Psoas muscle (tissue), 8 donors: ENCODE data around the gene SPRY4. TPM values are rescaled to one million over a fixed set of nuclear protein-coding genes. Genes with fewer than 3 reads are reported as not detected.
"Not testable (repeated sequence)": the region's sequence is repeated elsewhere in the genome, so short reads cannot be mapped to it uniquely, and the experiment has no call there.

Experiments
- ATAC-seq, 4 donors: fragments of 200-7000 bp; cut with Tn5 transposase; one replicate each; pipeline ENCODE4 v1.9.1; 2020; ENCODE audit warnings: moderate library complexity in 3 of 4, mild to moderate bottlenecking in 2 of 4
- DNase-seq, 2 donors: peaks; one replicate each; pipeline ENCODE4 v3.0.0-alpha.2; 2020
- H3K27ac ChIP-seq: fragments of 200-600 bp; one replicate; pipeline ENCODE4 v1.8.0; 2022
- H3K27me3 ChIP-seq, 3 donors: fragments of 200-600 bp in 1 of 3; one replicate each; pipeline versions ENCODE4 v1.6.1 to v1.8.0; 2013 to 2022; ENCODE audit warnings: low read length in 2 of 3, mild to moderate bottlenecking in 2 of 3, moderate library complexity in 1 of 3; ENCODE audit not compliant: insufficient read depth in 3 of 3
- H3K36me3 ChIP-seq, 2 donors: fragments of 200-600 bp in 1 of 2; one replicate each; pipeline versions ENCODE4 v1.6.1 to v1.8.0; 2013 to 2022; ENCODE audit warnings: low read depth in 1 of 2, mild to moderate bottlenecking in 1 of 2, moderate library complexity in 1 of 2; ENCODE audit not compliant: insufficient read depth in 1 of 2
- H3K4me1 ChIP-seq: fragments of 200-600 bp; one replicate; pipeline ENCODE4 v1.8.0; 2022
- H3K4me3 ChIP-seq: fragments of 200-600 bp; one replicate; pipeline ENCODE4 v1.8.0; 2022; ENCODE audit warnings: mild to moderate bottlenecking
- H3K9me3 ChIP-seq: fragments of 200-600 bp; one replicate; pipeline ENCODE4 v1.8.0; 2022
- CTCF ChIP-seq: fragments of 200-600 bp; IDR thresholded peaks from one replicate; pipeline ENCODE4 v1.8.0; 2022; ENCODE audit warnings: antibody characterized with exemption
- WGBS, 3 donors: extraction: QIAGEN DNeasy Blood & Tissue Kit; methylation state at CpG; one replicate each; pipeline versions ENCODE4 v1.1.6 to v1.1.7; 2013; 5-methylcytosine and 5-hydroxymethylcytosine counted together
- intact Hi-C, 2 donors: fragments of 100-400 bp; cut with DNase I; formaldehyde crosslinking; loops; one replicate each; pipeline versions ENCODE4 v1.11.0 to v1.14.2; 2022
- polyA plus RNA-seq, 3 donors: library from polyadenylated mRNA; stranded (reverse); fragments of 200-250 nt; gene quantifications; one replicate each; pipeline ENCODE4 v1.2.3, GENCODE V29; 2013
- total RNA-seq, 4 donors: library from RNA; stranded (reverse); fragmentation: NEBNext Ultra II Directional in 2 of 4; extraction: Animal tissue kit (Norgen Biotek cat#: 25700) in 2 of 4; gene quantifications; one replicate each; pipeline versions ENCODE4 v1.2.1 to v1.2.4, GENCODE V29; 2021 to 2023
- donor health status: healthy with polysubstance abuse.
- donor health status: DM: no; HTN: no; CAD: no; lungs with moderate emphysema.
- donor health status: Bipolar disorder and iron deficiency.
- donor health status: healthy.
- donor health status: DM: yes; HTN: yes; CAD: no.
- donor health status: DM: no; HTN: no; CAD: no.
- donor health status: DM: no; HTN: no; CAD: no.
- donor health status: DM: yes; HTN: yes; CAD: no.

Gene SPRY4
- total and polyA plus RNA-seq, 7 donors, result 1.0 to 8.0 (median 5.6) TPM

- Histone ChIP-seq H3K36me3 (no peaks in the 10 kb centered on the region), H3K27me3 (peaks cover 0 to 26% (median 4%) of the 10 kb centered on the region in 3 donors), H3K4me1 (peaks cover 3% of the 10 kb centered on the region), H3K27ac (peak overlapping the region; percentile 2), H3K4me3 (no peak overlapping the region), H3K9me3 (no peaks in the 10 kb centered on the region)
- WGBS, 3 donors, result 83 to 92% (median 92%) methylated on average over 5 of the region's 5 CpGs
- intact Hi-C loops, result no loop called here
- no peak for TF ChIP-seq CTCF
- ATAC-seq (no peak), DNase-seq (no peak)
These were observed 38.8 kb upstream of the SPRY4 start for GRCh38 chr5:142363619-142363963.

GRCh38 chr5:142362193-142362592, 37.4 kb upstream of the SPRY4 start:
- 73 to 82% (median 77%) methylated on average over 11 of the region's 11 CpGs for WGBS, 3 donors
- DNase-seq, H3K36me3 ChIP-seq, H3K4me3 ChIP-seq, intact Hi-C loops, H3K9me3 ChIP-seq, ATAC-seq: not testable (repeated sequence)
- Histone ChIP-seq H3K27me3 (peaks cover 0 to 31% (median 8%) of the 10 kb centered on the region in 3 donors), H3K4me1 (peaks cover 13% of the 10 kb centered on the region), H3K27ac (peak overlapping the region; percentile 39)

GRCh38 chr5:142360607-142361120, 35.8 kb upstream of the SPRY4 start:
- no peak overlapping the region for H3K27ac ChIP-seq
- no peak overlapping the region for H3K4me3 ChIP-seq
- WGBS, 3 donors, result 51 to 61% (median 54%) methylated on average over 12 of the region's 12 CpGs
- no peak for TF ChIP-seq CTCF
- no peak for ATAC-seq
- no peaks in the 10 kb centered on the region for H3K9me3 ChIP-seq
- intact Hi-C loops, result no loop called here
- no peaks in the 10 kb centered on the region for H3K36me3 ChIP-seq
- H3K4me1 ChIP-seq, result peaks cover 13% of the 10 kb centered on the region
- no peak for DNase-seq
- H3K27me3 ChIP-seq, result peaks cover 0 to 44% (median 8%) of the 10 kb centered on the region in 3 donors

- intact Hi-C loops, result no loop called here
- H3K36me3 ChIP-seq, result no peaks in the 10 kb centered on the region
These were observed 35.3 kb upstream of the SPRY4 start for GRCh38 chr5:142360051-142360498.

GRCh38 chr5:142358648-142359047, 33.8 kb upstream of the SPRY4 start:
- H3K27me3 ChIP-seq, result peaks cover 0 to 37% (median 8%) of the 10 kb centered on the region in 3 donors
- DNase-seq (no peak), ATAC-seq (no peak)
- no peak overlapping the region for H3K27ac ChIP-seq
- peaks cover 13% of the 10 kb centered on the region for H3K4me1 ChIP-seq
- no peaks in the 10 kb centered on the region for H3K9me3 ChIP-seq
- intact Hi-C loops, result no loop called here
- TF ChIP-seq CTCF, result no peak
- no peaks in the 10 kb centered on the region for H3K36me3 ChIP-seq
- no peak overlapping the region for H3K4me3 ChIP-seq
- 33 to 40% (median 37%) methylated on average over 5 of the region's 5 CpGs for WGBS, 3 donors

More at GRCh38 chr5:142360051-142360498, 35.3 kb upstream of the SPRY4 start:
- 94 to 100% (median 97%) methylated on average over 1 of the region's 1 CpG for WGBS, 3 donors
- no peak for TF ChIP-seq CTCF
- Histone ChIP-seq H3K27ac (no peak overlapping the region), H3K4me3 (no peak overlapping the region), H3K4me1 (peaks cover 13% of the 10 kb centered on the region), H3K27me3 (peaks cover 0 to 44% (median 8%) of the 10 kb centered on the region in 3 donors), H3K9me3 (no peaks in the 10 kb centered on the region)
- ATAC-seq (no peak), DNase-seq (no peak)
